Fibroblast of the aortic adventitia (primary cell): ENCODE data around the gene PIP5K1B. TPM values are rescaled to one million over a fixed set of nuclear protein-coding genes. Genes with fewer than 3 reads are reported as not detected.
A peak's percentile ranks its signal among the peaks of the same experiment; 100 is the strongest.

ENCODE experiments used
- DNase-seq: peaks from one replicate; pipeline ENCODE4 v3.0.0-alpha.2; 2010; ENCODE audit warnings: low read depth
- H3K4me3 ChIP-seq: 2 replicates; pipeline ENCODE4 v1.5.1; 2011; ENCODE audit warnings: low read depth, mild to moderate bottlenecking, control low read depth, low read length, moderate library complexity
- CTCF ChIP-seq: IDR thresholded peaks from 2 replicates; pipeline ENCODE4 v1.5.1; 2011; ENCODE audit warnings: mild to moderate bottlenecking, low read length, control low read depth, inconsistent platforms; ENCODE audit not compliant: insufficient read depth
- total RNA-seq: library from RNA; depleted of rRNA; stranded (reverse); fragments of >200 nt; gene quantifications from 2 replicates; pipeline ENCODE4 v1.2.3, GENCODE V29; 2012; ENCODE audit warnings: low replicate concordance

The PIP5K1B gene
- total RNA-seq, 1 donor, result not detected

DNA sequence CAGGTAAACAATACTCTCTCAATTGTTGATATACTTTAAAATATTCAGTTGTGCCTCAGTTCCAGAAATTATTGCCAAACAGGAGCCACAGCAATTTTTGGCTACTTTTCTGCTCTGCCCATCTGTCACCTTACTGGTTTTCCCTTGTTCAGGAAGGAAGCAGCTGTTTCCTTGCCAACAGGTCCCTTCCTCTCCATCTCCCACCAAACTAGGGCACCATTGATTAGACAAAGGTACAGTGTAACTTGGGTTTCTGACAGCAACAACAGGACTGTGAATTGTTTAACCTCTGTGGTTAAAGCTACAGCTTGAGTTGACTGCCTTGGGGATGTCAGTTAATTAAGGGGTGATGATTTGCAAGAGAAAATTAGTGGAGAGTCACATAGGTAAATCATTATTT, 76.9 kb downstream of the PIP5K1B start:
- H3K4me3 ChIP-seq, result peak overlapping the region; percentile 6
- no peak for DNase-seq
- TF ChIP-seq CTCF, result no peak

GRCh38 chr9:68782546-68782945, 77.5 kb downstream of the PIP5K1B start:
- H3K4me3 ChIP-seq, result no peak overlapping the region
- no peak for DNase-seq
- no peak for TF ChIP-seq CTCF

DNA sequence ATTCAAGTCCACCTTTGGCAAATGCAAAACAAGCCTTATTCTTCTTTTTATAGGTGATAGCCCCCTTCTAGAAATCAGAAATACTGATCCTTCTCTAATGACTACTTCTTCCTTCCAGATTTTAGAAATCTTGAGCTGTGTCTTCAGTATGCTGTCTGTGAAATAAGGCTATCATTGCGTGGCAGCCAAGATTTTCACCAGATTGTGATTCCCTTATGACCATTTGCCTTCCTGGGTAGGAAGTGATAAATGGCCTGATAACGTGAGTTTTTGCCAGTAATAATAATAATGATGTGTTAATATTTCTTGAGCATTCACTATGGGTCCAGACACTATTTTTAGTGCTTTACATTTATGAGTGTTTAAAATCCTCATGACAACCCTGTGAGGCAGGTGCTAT, 80.9 kb downstream of the PIP5K1B start:
- H3K4me3 ChIP-seq, result no peak overlapping the region
- no peak for DNase-seq
- no peak for TF ChIP-seq CTCF

DNA sequence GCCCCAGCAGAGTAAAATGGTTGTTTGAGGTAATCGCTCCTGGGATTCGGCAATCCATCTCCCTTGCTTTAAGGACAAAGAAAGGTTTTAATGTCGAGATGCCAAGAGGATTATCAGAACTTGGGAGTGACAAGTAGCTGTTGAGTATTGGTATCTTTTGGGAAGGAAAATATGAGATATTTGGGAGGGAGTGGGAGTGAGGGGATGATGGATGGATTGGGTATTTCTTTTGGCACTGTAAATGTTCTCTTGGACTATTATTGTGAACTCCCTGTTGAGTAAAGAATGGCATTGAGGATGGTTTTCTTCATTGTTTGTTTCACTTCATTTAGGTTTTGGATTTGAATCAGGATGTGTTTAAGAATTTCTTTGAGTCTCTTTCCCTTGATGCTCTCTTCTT, 86.1 kb downstream of the PIP5K1B start:
- no peak overlapping the region for H3K4me3 ChIP-seq
- TF ChIP-seq CTCF, result no peak
- no peak for DNase-seq

DNA sequence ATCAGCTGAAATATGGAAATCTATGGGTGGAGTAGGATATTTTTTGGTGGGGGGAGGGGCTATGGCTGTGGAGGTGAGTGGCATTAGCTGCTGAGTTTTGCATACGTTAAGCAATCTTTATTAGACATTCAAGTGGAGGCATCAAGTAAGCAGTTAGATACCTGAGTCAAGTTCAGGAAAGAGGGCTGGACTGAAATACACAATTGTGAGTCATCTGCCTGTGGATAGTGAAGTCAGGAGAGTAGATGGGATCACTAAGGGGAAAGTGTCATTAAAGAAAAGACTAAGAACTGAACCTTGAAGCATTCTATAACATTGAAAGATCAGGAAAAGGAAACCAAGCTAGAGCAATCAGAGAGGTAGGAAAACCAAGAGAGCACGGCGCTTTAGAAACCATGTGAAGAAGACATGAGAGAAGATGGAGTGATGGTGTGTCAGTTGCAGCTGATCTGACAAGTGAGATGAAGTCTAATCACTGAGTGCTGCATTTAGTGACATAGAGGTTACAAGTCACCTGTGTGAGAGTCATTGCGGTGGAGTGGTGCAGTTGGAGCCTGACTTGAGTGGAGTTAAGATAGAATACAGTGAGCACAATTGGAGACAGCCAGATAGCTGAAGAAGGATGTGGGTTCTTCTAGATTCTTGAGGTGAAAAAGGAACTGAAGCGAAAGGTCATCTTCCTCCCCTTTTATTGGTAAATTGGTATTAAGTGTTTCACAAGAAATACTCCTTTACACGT, 88.7 kb downstream of the PIP5K1B start:
- DNase-seq, result no peak
- H3K4me3 ChIP-seq, result no peak overlapping the region
- no peak for TF ChIP-seq CTCF

DNA sequence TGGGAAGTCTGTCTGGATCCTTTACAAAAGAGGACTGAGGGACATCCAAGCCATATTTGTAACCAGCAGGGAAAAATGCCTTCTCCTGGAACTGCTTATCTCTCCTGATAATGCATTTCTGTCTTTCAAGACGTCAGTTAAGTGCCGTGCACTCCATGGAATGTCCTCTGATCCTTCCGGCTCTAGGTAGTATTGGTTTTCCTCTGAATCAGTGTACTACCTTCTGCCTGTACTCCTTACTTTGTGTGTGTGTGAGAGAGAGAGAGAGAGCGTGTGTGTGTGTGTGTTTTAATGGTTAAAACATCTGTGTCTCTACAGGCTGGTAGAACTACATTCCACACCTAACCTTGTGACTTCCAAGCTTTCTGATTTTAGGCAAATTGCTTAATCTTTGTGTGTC, 89.9 kb downstream of the PIP5K1B start:
- TF ChIP-seq CTCF, result no peak
- DNase-seq, result no peak
- no peak overlapping the region for H3K4me3 ChIP-seq

- TF ChIP-seq CTCF, result no peak
- no peak for DNase-seq
- no peak overlapping the region for H3K4me3 ChIP-seq
Measured at GRCh38 chr9:68795411-68795810, 90.4 kb downstream of the PIP5K1B start.
